A673 (cell line): Measurements from ENCODE around the gene PEX1. TPM values are rescaled to one million over a fixed set of nuclear protein-coding genes. Genes with fewer than 3 reads are reported as not detected.
A peak's percentile ranks its signal among the peaks of the same experiment; 100 is the strongest.

ENCODE experiments used
- Bru-seq: library from RNA; stranded (reverse); fragments of 400-500 nt; gene quantifications from one replicate; lab custom pipeline; 2021; lab: Mats Ljungman, UMichigan
- BruChase-seq, 2 experiments: library from RNA; stranded (reverse); fragments of 400-500 nt; gene quantifications; one replicate each; lab custom pipeline; 2021; lab: Mats Ljungman, UMichigan
- BruUV-seq: library from RNA; stranded (reverse); fragments of 400-500 nt; replicated peaks from 2 replicates; lab custom pipeline; 2021; lab: Mats Ljungman, UMichigan
- CTCF ChIA-PET: fragments of 300-600 bp; sonication (Branson Sonifier 250); formaldehyde crosslinking; loops from one replicate; lab custom pipeline; 2022; ENCODE audit warnings: antibody characterized with exemption; lab: Charles Lee
- POLR2A ChIA-PET: fragments of 300-600 bp; sonication (Branson Sonifier 250); formaldehyde crosslinking; loops from one replicate; lab custom pipeline; 2022; ENCODE audit warnings: antibody characterized with exemption; ENCODE audit not compliant: low non-redundant PET; lab: Charles Lee
- DNase-seq: peaks from one replicate; pipeline ENCODE4 v3.0.0-alpha.2; 2015; ENCODE audit warnings: low spot score
- H3K27ac ChIP-seq: fragments of 200-600 bp; sonication (generic); 2 replicates; pipeline ENCODE4 v1.5.1; 2016; ENCODE audit warnings: mixed run types, low read depth, mild to moderate bottlenecking, mixed read lengths, antibody characterized with exemption, low read length; ENCODE audit not compliant: poor library complexity, severe bottlenecking
- H3K27me3 ChIP-seq: fragments of 200-600 bp; sonication (generic); replicated peaks from 2 replicates; pipeline ENCODE4 v1.6.1; 2017; ENCODE audit warnings: mixed run types, low read depth, mild to moderate bottlenecking, mixed read lengths, antibody characterized with exemption, low read length; ENCODE audit not compliant: insufficient read depth, poor library complexity
- H3K36me3 ChIP-seq: fragments of 200-600 bp; sonication (generic); 2 replicates; pipeline ENCODE4 v1.6.1; 2016; ENCODE audit warnings: mixed run types, mild to moderate bottlenecking, mixed read lengths, antibody characterized with exemption, low read length; ENCODE audit not compliant: insufficient read depth, poor library complexity, severe bottlenecking
- H3K4me1 ChIP-seq: fragments of 200-600 bp; sonication (generic); 2 replicates; pipeline ENCODE4 v1.6.1; 2017; ENCODE audit warnings: mixed run types, mild to moderate bottlenecking, mixed read lengths, antibody characterized with exemption, low read length; ENCODE audit not compliant: insufficient read depth, poor library complexity, severe bottlenecking
- H3K4me3 ChIP-seq: fragments of 200-600 bp; sonication (generic); 2 replicates; pipeline ENCODE4 v1.5.1; 2016; ENCODE audit warnings: low read depth, mixed run types, mild to moderate bottlenecking, mixed read lengths, low read length; ENCODE audit not compliant: poor library complexity, severe bottlenecking
- H3K9me3 ChIP-seq: fragments of 200-600 bp; sonication (generic); 2 replicates; pipeline ENCODE4 v1.6.1; 2016; ENCODE audit warnings: mixed run types, low read depth, mild to moderate bottlenecking, mixed read lengths, antibody characterized with exemption, low read length; ENCODE audit not compliant: poor library complexity, severe bottlenecking
- EZH2 ChIP-seq: fragments of 200-600 bp; sonication (generic); IDR thresholded peaks from 2 replicates; pipeline ENCODE4 v1.6.1; 2017; ENCODE audit warnings: borderline replicate concordance, low read depth, mild to moderate bottlenecking, mixed read lengths, antibody characterized with exemption, low read length; ENCODE audit not compliant: poor library complexity, severe bottlenecking
- intact Hi-C: fragments of 100-400 bp; cut with micrococcal nuclease; formaldehyde crosslinking; loops from one replicate; pipeline ENCODE4 v1.10.0; 2022; ENCODE audit not compliant: unreplicated experiment
- long read RNA-seq: library from polyadenylated mRNA; stranded (forward); transcript quantifications from one replicate; pipeline ENCODE4 v2.0.0, GENCODE V29; 2022
- total RNA-seq: library from RNA; stranded (reverse); gene quantifications from 2 replicates; pipeline ENCODE4 v1.2.3, GENCODE V29; 2021
- TF ChIP-seq, protein P1 (sequence below): fragments of 300-800, 200-600 bp; sonication (generic); conservative IDR thresholded peaks from 2 replicates; pipeline ENCODE4 v1.5.1; 2017; ENCODE audit warnings: low read depth, mild to moderate bottlenecking, antibody characterized with exemption, low read length, moderate library complexity, mixed read lengths

PEX1 gene
- total RNA-seq, result 9.0 and 15.9 TPM in 2 replicates
- Bru-seq, nascent RNA, result percentile 67 among the genes with signal in this experiment
- BruChase-seq, experiment 1, labeled RNA remaining after a 2-hour chase, result percentile 68 among the genes with signal in this experiment
- BruChase-seq, experiment 2, labeled RNA remaining after a 6-hour chase, result percentile 60 among the genes with signal in this experiment
- long read RNA-seq, full-length matches to known transcripts, result 18 of 39 reads
- long read RNA-seq, partial matches to known transcripts, result 12 of 39 reads
- long read RNA-seq, other reads (novel, unspliced or antisense), result 9 of 39 reads

GRCh38 chr7:92528188-92528957 lies at the start of gene PEX1, which contains the start of gene RBM48:
TSS of gene PEX1 (minus strand) at chr7:92528520. CDS start at chr7:92528435, 85 bp downstream.
TSS of gene RBM48 (plus strand) at chr7:92528795. CDS start at chr7:92528814, 19 bp downstream.
- H3K27me3 ChIP-seq, result no peaks in the 10 kb centered on the region

GRCh38 chr7:92576296-92576695 lies 48.0 kb upstream of the PEX1 start:
- H3K27me3 ChIP-seq, result no peaks in the 10 kb centered on the region
- CTCF ChIA-PET, result interaction anchor here (0.5 kb wide), 1 partner anchor 48 kb away, joined by 3 read pairs; the partner anchor contains the start of genes PEX1 and RBM48
- no peaks in the 10 kb centered on the region for H3K9me3 ChIP-seq
- no TSS peak for BruUV-seq
- H3K27ac ChIP-seq, result no peak overlapping the region
- DNase-seq, result no peak
- peaks cover 59% of the 10 kb centered on the region for H3K36me3 ChIP-seq
- intact Hi-C loops, result no loop called here
- TF ChIP-seq, protein P1, sequence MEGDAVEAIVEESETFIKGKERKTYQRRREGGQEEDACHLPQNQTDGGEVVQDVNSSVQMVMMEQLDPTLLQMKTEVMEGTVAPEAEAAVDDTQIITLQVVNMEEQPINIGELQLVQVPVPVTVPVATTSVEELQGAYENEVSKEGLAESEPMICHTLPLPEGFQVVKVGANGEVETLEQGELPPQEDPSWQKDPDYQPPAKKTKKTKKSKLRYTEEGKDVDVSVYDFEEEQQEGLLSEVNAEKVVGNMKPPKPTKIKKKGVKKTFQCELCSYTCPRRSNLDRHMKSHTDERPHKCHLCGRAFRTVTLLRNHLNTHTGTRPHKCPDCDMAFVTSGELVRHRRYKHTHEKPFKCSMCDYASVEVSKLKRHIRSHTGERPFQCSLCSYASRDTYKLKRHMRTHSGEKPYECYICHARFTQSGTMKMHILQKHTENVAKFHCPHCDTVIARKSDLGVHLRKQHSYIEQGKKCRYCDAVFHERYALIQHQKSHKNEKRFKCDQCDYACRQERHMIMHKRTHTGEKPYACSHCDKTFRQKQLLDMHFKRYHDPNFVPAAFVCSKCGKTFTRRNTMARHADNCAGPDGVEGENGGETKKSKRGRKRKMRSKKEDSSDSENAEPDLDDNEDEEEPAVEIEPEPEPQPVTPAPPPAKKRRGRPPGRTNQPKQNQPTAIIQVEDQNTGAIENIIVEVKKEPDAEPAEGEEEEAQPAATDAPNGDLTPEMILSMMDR, result no peak
- TF ChIP-seq EZH2, result no peak
- H3K4me3 ChIP-seq, result no peak overlapping the region
- peaks cover 8% of the 10 kb centered on the region for H3K4me1 ChIP-seq
- POLR2A ChIA-PET, result no interaction called here

More at GRCh38 chr7:92528188-92528957, at the start of gene PEX1, which contains the start of gene RBM48:
- CTCF ChIA-PET, result interaction anchor here (0.5 to 0.8 kb wide), 7 partner anchors 47 to 965 kb away, joined by 3 to 5 read pairs (median 4); no protein-coding TSS in a partner anchor
- H3K4me3 ChIP-seq, result peak within 1 kb of the TSS; percentile 73
- peaks cover 16% of the 10 kb centered on the region for H3K36me3 ChIP-seq
- intact Hi-C loops, result no loop called here
- H3K27ac ChIP-seq, result peak within 1 kb of the TSS; percentile 82
- no peaks in the 10 kb centered on the region for H3K9me3 ChIP-seq
- TF ChIP-seq, protein P1, result peak; percentile 75
- no peak for TF ChIP-seq EZH2
- DNase-seq, result peak; percentile 100
- BruUV-seq, result no TSS peak
- POLR2A ChIA-PET, result interaction anchor here (0.5 to 0.6 kb wide), 3 partner anchors 126 to 770 kb away, joined by 3 to 4 read pairs (median 3); no protein-coding TSS in a partner anchor
- H3K4me1 ChIP-seq, result peaks cover 23% of the 10 kb centered on the region

DNA sequence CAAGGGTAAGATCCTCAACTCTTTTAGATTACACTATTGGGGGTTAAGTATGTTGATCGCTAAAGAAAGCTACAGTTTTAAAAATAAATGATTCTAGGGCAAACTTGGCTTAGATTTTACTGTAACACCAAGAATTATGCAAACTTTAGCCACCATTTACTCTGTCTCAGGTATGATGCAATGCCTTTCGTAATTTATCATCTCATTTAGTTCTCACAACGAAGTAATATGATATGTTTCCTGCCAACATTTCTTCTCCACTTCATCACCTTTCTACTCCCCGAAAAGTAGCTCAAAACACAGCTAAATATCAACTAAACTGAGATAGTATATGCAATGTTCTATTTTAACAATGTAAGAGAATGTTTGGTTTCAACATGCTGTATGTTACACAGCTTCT lies 40.8 kb upstream of the PEX1 start:
- CTCF ChIA-PET, result no interaction called here

More for the DNA sequence above, 40.8 kb upstream of the PEX1 start:
- POLR2A ChIA-PET, result no interaction called here
- TF ChIP-seq EZH2, result no peak
- TF ChIP-seq, protein P1, result no peak
- peaks cover 49% of the 10 kb centered on the region for H3K36me3 ChIP-seq
- no peaks in the 10 kb centered on the region for H3K9me3 ChIP-seq
- H3K4me1 ChIP-seq, result no peaks in the 10 kb centered on the region
- H3K27ac ChIP-seq, result no peak overlapping the region
- no peak for DNase-seq
- intact Hi-C loops, result no loop called here
- H3K27me3 ChIP-seq, result no peaks in the 10 kb centered on the region
- H3K4me3 ChIP-seq, result no peak overlapping the region
- BruUV-seq, result no TSS peak
